NOMO-1 treated with dmso at 0.1 percent for 144 hours (cell line): ENCODE results near the gene UBL5.

Source experiments
- DNase-seq: peaks from one replicate; lab custom pipeline; 2025; ENCODE audit not compliant: unreplicated experiment; lab: John Stamatoyannopoulos, UW

UBL5 gene

GRCh38 chr19:9850235-9850959 lies 22.7 kb downstream of the UBL5 start:
- no peak for DNase-seq

- no peak for DNase-seq
Observed at GRCh38 chr19:9854282-9854846, 26.6 kb downstream of the UBL5 start.

- DNase-seq = no peak
Observed at GRCh38 chr19:9856609-9857008, 28.9 kb downstream of the UBL5 start.

- DNase-seq = no peak
Observed at GRCh38 chr19:9857076-9857721, 29.5 kb downstream of the UBL5 start.

- DNase-seq = no peak
Observed at GRCh38 chr19:9857920-9858746, 30.4 kb downstream of the UBL5 start.

- no peak for DNase-seq
Observed at GRCh38 chr19:9858766-9859165, 31.0 kb downstream of the UBL5 start.

- DNase-seq = no peak
Observed at GRCh38 chr19:9860407-9860806, 32.7 kb downstream of the UBL5 start.

- DNase-seq = no peak
Observed at GRCh38 chr19:9861503-9861902, 33.8 kb downstream of the UBL5 start.

GRCh38 chr19:9862938-9863337 lies 35.2 kb downstream of the UBL5 start:
- no peak for DNase-seq

GRCh38 chr19:9863759-9864158 lies 36.0 kb downstream of the UBL5 start:
- no peak for DNase-seq

GRCh38 chr19:9865732-9866501 lies 38.2 kb downstream of the UBL5 start:
- no peak for DNase-seq

GRCh38 chr19:9868983-9869617 lies 41.4 kb downstream of the UBL5 start:
- no peak for DNase-seq

GRCh38 chr19:9871626-9872338 lies 44.1 kb downstream of the UBL5 start:
- DNase-seq = no peak

- DNase-seq = no peak
Observed at GRCh38 chr19:9872618-9873242, 45.0 kb downstream of the UBL5 start.

- no peak for DNase-seq
Observed at GRCh38 chr19:9875031-9875627, 47.4 kb downstream of the UBL5 start.

- DNase-seq = no peak
Observed at GRCh38 chr19:9875796-9876195, 48.1 kb downstream of the UBL5 start.

GRCh38 chr19:9877780-9878510 lies 50.2 kb downstream of the UBL5 start:
- no peak for DNase-seq

GRCh38 chr19:9878511-9879196 lies 50.9 kb downstream of the UBL5 start:
- DNase-seq = no peak
